ENCODE results near the gene CHD9.
"Not testable (repeated sequence)": the region's sequence is repeated elsewhere in the genome, so short reads cannot be mapped to it uniquely, and the experiment has no call there.

Gene CHD9

DNA sequence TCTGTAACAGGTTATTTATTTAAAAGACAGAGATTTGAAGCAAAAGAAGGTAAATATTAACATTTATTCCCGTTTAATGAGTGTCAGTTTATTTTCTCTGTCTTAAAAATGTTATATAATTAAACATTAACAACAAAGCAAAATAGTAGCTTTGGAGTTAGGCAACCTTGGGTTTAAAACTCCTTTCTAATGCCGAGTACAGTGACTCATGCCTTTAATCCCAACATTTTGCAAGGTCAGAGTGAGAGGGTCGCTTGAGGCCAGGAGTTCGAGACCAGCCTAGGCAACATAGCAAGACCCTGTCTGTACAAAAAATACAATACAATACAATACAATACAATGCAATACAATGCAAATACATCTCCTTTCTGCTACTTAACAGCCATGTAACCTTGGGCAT, 128.7 kb downstream of the CHD9 start:
- DNase-seq (ENCODE audit: extremely low spot score) = no peak
- TF ChIP-seq L3MBTL2 (conservative IDR thresholded peaks at IDR 0.05) (no peak), TARDBP (IDR thresholded peaks at IDR 0.05) (no peak)
- ChIA-PET POLR2A (no interaction called here), CTCF (no interaction called here)

- CTCF ChIA-PET = not testable (repeated sequence)
Measured at GRCh38 chr16:53185741-53186140, 130.9 kb downstream of the CHD9 start.

DNA sequence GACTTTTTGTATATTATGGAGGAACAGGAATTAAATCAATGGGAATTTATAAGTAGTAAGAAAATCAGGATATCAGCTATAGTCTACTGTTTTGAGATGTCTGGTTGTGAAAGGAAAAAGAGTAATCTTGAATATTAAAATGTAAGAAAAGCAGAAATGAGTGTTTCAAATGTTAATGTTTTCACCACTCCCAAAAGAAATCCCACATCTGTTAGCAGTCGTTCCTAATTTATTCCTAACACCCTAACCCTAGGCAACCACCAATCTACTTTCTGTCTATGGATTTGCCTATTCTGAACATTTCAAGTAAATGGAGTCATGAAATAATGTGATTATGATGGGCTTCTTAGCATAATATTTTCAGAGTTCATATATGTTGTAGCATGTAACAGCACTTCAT, 133.0 kb downstream of the CHD9 start:
- ChIA-PET POLR2A (no interaction called here), CTCF (no interaction called here)
- DNase-seq (ENCODE audit: extremely low spot score) = no peak
- no peak for TF ChIP-seq FOXA1 (IDR thresholded peaks at IDR 0.05)
- TF ChIP-seq ZNF384 (IDR thresholded peaks at IDR 0.05) = no peak
- TF ChIP-seq NFRKB (IDR thresholded peaks at IDR 0.05) = no peak
- TF ChIP-seq, protein P1, sequence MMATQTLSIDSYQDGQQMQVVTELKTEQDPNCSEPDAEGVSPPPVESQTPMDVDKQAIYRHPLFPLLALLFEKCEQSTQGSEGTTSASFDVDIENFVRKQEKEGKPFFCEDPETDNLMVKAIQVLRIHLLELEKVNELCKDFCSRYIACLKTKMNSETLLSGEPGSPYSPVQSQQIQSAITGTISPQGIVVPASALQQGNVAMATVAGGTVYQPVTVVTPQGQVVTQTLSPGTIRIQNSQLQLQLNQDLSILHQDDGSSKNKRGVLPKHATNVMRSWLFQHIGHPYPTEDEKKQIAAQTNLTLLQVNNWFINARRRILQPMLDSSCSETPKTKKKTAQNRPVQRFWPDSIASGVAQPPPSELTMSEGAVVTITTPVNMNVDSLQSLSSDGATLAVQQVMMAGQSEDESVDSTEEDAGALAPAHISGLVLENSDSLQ (IDR thresholded peaks at IDR 0.05) = no peak
- no peak for TF ChIP-seq BHLHE40 (IDR thresholded peaks at IDR 0.05; ENCODE audit: borderline replicate concordance)
- no peak for TF ChIP-seq FOXK2 (IDR thresholded peaks at IDR 0.05)
- no peak for TF ChIP-seq CTBP1 (IDR thresholded peaks at IDR 0.05; ENCODE audit: borderline replicate concordance)
- TF ChIP-seq FOXM1 (IDR thresholded peaks at IDR 0.05; ENCODE audit: borderline replicate concordance) = no peak
- no peak for TF ChIP-seq TARDBP (IDR thresholded peaks at IDR 0.05)
- no peak for TF ChIP-seq L3MBTL2 (conservative IDR thresholded peaks at IDR 0.05)
- TF ChIP-seq ARNT (IDR thresholded peaks at IDR 0.05) = no peak
- no peak for TF ChIP-seq ELF4 (IDR thresholded peaks at IDR 0.05)

More at GRCh38 chr16:53185741-53186140, 130.9 kb downstream of the CHD9 start:
- POLR2A ChIA-PET; DNase-seq (ENCODE audit: extremely low spot score): not testable (repeated sequence)

DNA sequence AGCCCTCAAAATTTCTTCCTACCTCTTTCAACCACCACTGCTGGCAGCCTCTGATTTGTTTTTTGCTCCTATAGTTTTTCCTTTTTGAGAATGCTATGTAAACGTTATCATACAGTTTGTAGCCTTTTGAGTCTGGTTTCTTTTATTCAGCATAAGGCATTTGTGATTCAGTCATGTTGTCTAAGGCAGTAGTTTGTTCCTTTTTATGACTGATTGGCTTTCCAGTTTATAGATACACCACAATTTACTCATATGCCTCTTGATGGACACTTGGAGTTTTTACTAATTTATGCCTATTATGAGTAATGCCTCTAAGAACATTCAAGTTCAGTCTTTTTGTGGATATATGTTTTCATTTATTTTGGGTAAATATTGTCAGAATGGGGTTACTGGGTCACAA, 136.6 kb downstream of the CHD9 start:
- POLR2A ChIA-PET = no interaction called here
- TF ChIP-seq BHLHE40 (IDR thresholded peaks at IDR 0.05; ENCODE audit: borderline replicate concordance) (no peak), NFRKB (IDR thresholded peaks at IDR 0.05) (no peak), CTBP1 (IDR thresholded peaks at IDR 0.05; ENCODE audit: borderline replicate concordance) (no peak), FOXK2 (IDR thresholded peaks at IDR 0.05) (no peak), SP1 (IDR thresholded peaks at IDR 0.05) (no peak), L3MBTL2 (conservative IDR thresholded peaks at IDR 0.05) (no peak), ARNT (IDR thresholded peaks at IDR 0.05) (no peak), ELF4 (IDR thresholded peaks at IDR 0.05) (no peak), SUZ12 (IDR thresholded peaks at IDR 0.05) (no peak), FOXM1 (IDR thresholded peaks at IDR 0.05; ENCODE audit: borderline replicate concordance) (no peak), HDGF (IDR thresholded peaks at IDR 0.05; ENCODE audit: borderline replicate concordance) (no peak), FOXA1 (IDR thresholded peaks at IDR 0.05) (no peak), LEF1 (IDR thresholded peaks at IDR 0.05; ENCODE audit: borderline replicate concordance) (no peak), TARDBP (IDR thresholded peaks at IDR 0.05) (no peak), ZNF384 (IDR thresholded peaks at IDR 0.05) (no peak)
- TF ChIP-seq, protein P1 (IDR thresholded peaks at IDR 0.05) = no peak
- CTCF ChIA-PET = no interaction called here
- DNase-seq (ENCODE audit: extremely low spot score) = no peak

DNA sequence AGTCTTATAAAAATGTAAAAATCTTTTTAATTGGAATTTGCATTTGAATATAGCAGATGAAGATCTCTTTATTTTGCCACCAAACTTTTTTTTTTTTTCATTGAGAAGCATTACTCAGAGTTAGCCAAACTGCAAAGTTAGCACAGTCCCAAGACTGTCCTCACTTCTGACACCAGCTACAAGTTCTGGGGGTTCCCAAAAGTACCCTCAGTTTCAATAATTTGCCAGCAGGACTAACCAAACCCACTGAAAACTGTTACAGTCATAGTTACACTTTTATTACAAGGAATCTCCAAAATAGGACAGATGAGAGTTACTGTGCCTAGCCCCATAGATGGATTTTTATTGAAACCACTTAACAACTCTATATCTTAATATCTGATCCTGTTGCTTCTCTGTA, 144.1 kb downstream of the CHD9 start:
- DNase-seq (ENCODE audit: extremely low spot score) = no peak
- no peak for TF ChIP-seq NFRKB (IDR thresholded peaks at IDR 0.05)
- TF ChIP-seq LEF1 (IDR thresholded peaks at IDR 0.05; ENCODE audit: borderline replicate concordance) = no peak
- no peak for TF ChIP-seq ZNF384 (IDR thresholded peaks at IDR 0.05)
- TF ChIP-seq SUZ12 (IDR thresholded peaks at IDR 0.05) = no peak
- TF ChIP-seq FOXM1 (IDR thresholded peaks at IDR 0.05; ENCODE audit: borderline replicate concordance) = no peak
- TF ChIP-seq SP1 (IDR thresholded peaks at IDR 0.05) = no peak
- ChIA-PET CTCF (no interaction called here), POLR2A (no interaction called here)

DNA sequence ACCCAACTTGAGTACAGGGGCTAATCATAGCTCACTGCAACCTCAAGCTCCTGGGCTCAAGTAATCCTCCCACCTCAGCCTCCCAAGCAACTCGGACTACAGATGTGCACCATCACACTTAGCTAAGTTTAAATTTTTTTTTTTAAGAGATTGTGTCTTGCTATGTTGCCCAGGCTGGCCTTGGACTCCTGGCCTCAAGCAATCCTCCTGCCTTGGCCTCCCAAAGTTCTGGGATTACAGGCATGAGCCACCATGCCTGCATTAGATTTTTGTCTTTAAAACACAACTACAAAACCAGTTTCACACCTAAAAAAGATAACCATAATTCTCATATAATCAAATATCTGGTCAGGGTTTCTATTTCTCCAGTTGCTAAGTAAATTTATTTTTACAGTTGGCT, 147.1 kb downstream of the CHD9 start:
- CTCF ChIA-PET = interaction anchor here (0.6 kb wide), 1 partner anchor 43 kb away, joined by 3 read pairs; no protein-coding TSS in a partner anchor
- POLR2A ChIA-PET = no interaction called here
- TF ChIP-seq ELF4 (IDR thresholded peaks at IDR 0.05) (no peak), LEF1 (IDR thresholded peaks at IDR 0.05; ENCODE audit: borderline replicate concordance) (no peak), CTBP1 (IDR thresholded peaks at IDR 0.05; ENCODE audit: borderline replicate concordance) (no peak)
- DNase-seq (ENCODE audit: extremely low spot score) = no peak

- POLR2A ChIA-PET = no interaction called here
- no peak for DNase-seq (ENCODE audit: extremely low spot score)
- TF ChIP-seq BHLHE40 (IDR thresholded peaks at IDR 0.05; ENCODE audit: borderline replicate concordance) (no peak), ZNF384 (IDR thresholded peaks at IDR 0.05) (no peak), L3MBTL2 (conservative IDR thresholded peaks at IDR 0.05) (no peak), FOXA1 (IDR thresholded peaks at IDR 0.05) (no peak), FOXK2 (IDR thresholded peaks at IDR 0.05) (no peak), HDGF (IDR thresholded peaks at IDR 0.05; ENCODE audit: borderline replicate concordance) (no peak), FOXM1 (IDR thresholded peaks at IDR 0.05; ENCODE audit: borderline replicate concordance) (no peak), LEF1 (IDR thresholded peaks at IDR 0.05; ENCODE audit: borderline replicate concordance) (no peak), SUZ12 (IDR thresholded peaks at IDR 0.05) (no peak), ARNT (IDR thresholded peaks at IDR 0.05) (no peak), TARDBP (IDR thresholded peaks at IDR 0.05) (no peak), CTBP1 (IDR thresholded peaks at IDR 0.05; ENCODE audit: borderline replicate concordance) (no peak), NFRKB (IDR thresholded peaks at IDR 0.05) (no peak), SP1 (IDR thresholded peaks at IDR 0.05) (no peak), ELF4 (IDR thresholded peaks at IDR 0.05) (no peak)
- TF ChIP-seq, protein P1 (IDR thresholded peaks at IDR 0.05) = no peak
- CTCF ChIA-PET = interaction anchor here (0.6 to 0.7 kb wide), 2 partner anchors 15 to 43 kb away, joined by 3 to 5 read pairs; no protein-coding TSS in a partner anchor
Measured at GRCh38 chr16:53202398-53202797, 147.6 kb downstream of the CHD9 start.
